Peyer's patch (tissue), 4 donors: ENCODE measurements around the gene CLEC4M. TPM values are rescaled to one million over a fixed set of nuclear protein-coding genes. Genes with fewer than 3 reads are reported as not detected.
A peak's percentile ranks its signal among the peaks of the same experiment; 100 is the strongest.

ENCODE experiments used
- DNase-seq, 3 donors: peaks; one replicate each; pipeline ENCODE4 v3.0.0-alpha.2; 2017 to 2019
- H3K27ac ChIP-seq, 4 donors: fragments of 200-600 bp; sonication (generic); one replicate each; pipeline ENCODE4 v1.5.1; 2016 to 2019
- H3K27me3 ChIP-seq, 2 donors: fragments of 200-600 bp; sonication (generic); one replicate each; pipeline ENCODE4 v1.5.1; 2019
- H3K36me3 ChIP-seq, 3 donors: fragments of 200-600 bp; sonication (generic); one replicate each; pipeline ENCODE4 v1.5.1; 2016 to 2019
- H3K4me1 ChIP-seq, 4 donors: fragments of 200-600 bp; sonication (generic); one replicate each; pipeline ENCODE4 v1.5.1; 2016 to 2019
- H3K4me3 ChIP-seq, 4 donors: fragments of 200-600 bp; sonication (generic); 1 replicate in 3 of 4; 2 replicates in 1 of 4; pipeline ENCODE4 v1.5.1; 2016 to 2019; ENCODE audit warnings: mild to moderate bottlenecking in 1 of 4
- H3K9me3 ChIP-seq, 4 donors: fragments of 200-600 bp; sonication (generic); one replicate each; pipeline ENCODE4 v1.5.1; 2016 to 2019; ENCODE audit warnings: mild to moderate bottlenecking in 1 of 4
- POLR2A ChIP-seq, 2 donors: fragments of 450-650 bp; IDR thresholded peaks; one replicate each; pipeline ENCODE4 v1.5.1; 2017; ENCODE audit warnings: antibody characterized with exemption in 2 of 2, mild to moderate bottlenecking in 2 of 2, moderate library complexity in 2 of 2
- total RNA-seq, 4 donors: library from RNA; depleted of rRNA; stranded (reverse); fragments of >200 nt; gene quantifications; one replicate each; pipeline ENCODE4 v1.1.0, GENCODE V29; 2016
- TF ChIP-seq, protein P1 (sequence below), 6 experiments: fragments of 450-650 bp in 4 of 6; fragments of 200-600 bp in 2 of 6; sonication (generic) in 1 of 6; IDR thresholded peaks; one replicate each; pipeline ENCODE4 v1.5.1; 2017 to 2019; ENCODE audit warnings: antibody characterized with exemption in 6 of 6, mild to moderate bottlenecking in 3 of 6, moderate library complexity in 1 of 6

Gene CLEC4M
- total RNA-seq, 4 donors from 2014 or later: not detected

DNA sequence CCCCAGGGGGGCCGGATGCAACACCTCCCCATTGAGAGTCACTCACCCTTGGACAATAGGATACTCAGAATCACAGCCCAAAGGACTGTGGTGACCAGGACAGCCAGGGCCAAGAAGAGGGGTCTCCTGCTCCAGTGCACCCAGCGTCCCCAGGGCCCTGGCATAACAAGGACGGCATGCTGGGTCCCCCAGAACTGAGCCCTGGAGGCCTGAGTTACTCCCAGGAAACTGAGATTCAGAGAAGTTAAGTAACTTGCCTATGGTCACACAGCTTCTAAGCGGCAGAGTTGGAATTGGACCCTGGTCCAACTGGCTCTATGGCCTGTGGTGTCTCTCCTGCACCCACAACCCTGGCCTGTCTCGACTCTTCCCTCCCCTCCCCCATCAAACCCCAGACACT, 31.4 kb upstream of the CLEC4M start:
- Histone ChIP-seq H3K4me1 (peaks cover 0 to 11% (median 3%) of the 10 kb centered on the region in 4 donors), H3K4me3 (no peak overlapping the region), H3K9me3 (no peaks in the 10 kb centered on the region), H3K36me3 (no peaks in the 10 kb centered on the region), H3K27ac (no peak overlapping the region), H3K27me3 (peaks cover 0 to 27% of the 10 kb centered on the region in 2 donors)
- no peak for DNase-seq
- no peak for TF ChIP-seq POLR2A (IDR thresholded peaks at IDR 0.05)
- TF ChIP-seq, protein P1, sequence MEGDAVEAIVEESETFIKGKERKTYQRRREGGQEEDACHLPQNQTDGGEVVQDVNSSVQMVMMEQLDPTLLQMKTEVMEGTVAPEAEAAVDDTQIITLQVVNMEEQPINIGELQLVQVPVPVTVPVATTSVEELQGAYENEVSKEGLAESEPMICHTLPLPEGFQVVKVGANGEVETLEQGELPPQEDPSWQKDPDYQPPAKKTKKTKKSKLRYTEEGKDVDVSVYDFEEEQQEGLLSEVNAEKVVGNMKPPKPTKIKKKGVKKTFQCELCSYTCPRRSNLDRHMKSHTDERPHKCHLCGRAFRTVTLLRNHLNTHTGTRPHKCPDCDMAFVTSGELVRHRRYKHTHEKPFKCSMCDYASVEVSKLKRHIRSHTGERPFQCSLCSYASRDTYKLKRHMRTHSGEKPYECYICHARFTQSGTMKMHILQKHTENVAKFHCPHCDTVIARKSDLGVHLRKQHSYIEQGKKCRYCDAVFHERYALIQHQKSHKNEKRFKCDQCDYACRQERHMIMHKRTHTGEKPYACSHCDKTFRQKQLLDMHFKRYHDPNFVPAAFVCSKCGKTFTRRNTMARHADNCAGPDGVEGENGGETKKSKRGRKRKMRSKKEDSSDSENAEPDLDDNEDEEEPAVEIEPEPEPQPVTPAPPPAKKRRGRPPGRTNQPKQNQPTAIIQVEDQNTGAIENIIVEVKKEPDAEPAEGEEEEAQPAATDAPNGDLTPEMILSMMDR (IDR thresholded peaks at IDR 0.05): no peak

DNA sequence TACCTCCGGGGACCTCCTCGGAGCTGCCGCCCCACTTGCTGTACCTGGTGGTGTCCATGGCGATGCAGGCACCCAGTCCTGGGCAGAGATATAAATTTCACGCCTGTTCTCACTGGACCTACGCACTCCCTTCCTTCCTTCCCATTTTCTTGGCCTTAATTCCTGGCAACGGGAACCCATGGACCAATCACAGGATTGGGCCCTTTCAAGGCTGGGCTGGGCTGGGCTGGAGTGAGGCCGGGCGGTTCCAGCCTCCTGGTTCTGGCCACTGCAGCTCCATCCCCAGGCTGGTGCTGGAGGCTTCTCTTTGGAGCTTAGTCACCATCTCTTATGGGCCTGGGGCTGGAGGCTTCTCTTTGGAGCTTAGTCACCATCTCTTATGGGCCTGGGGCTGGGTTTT, 31.0 kb upstream of the CLEC4M start, which contains the start of gene CLEC4G:
Gene CLEC4G (minus strand): TSS at position 66 of the 400 bp plus-strand sequence. CDS start 8 bp downstream, at position 58.
- Histone ChIP-seq H3K4me3 (no peak within 1 kb of the TSS), H3K9me3 (no peaks in the 10 kb centered on the region), H3K27ac (no peak within 1 kb of the TSS), H3K27me3 (peaks cover 0 to 27% of the 10 kb centered on the region in 2 donors), H3K36me3 (no peaks in the 10 kb centered on the region), H3K4me1 (peaks cover 0 to 11% (median 3%) of the 10 kb centered on the region in 4 donors)
- TF ChIP-seq, protein P1 (IDR thresholded peaks at IDR 0.05): no peak
- TF ChIP-seq POLR2A (IDR thresholded peaks at IDR 0.05): no peak
- no peak for DNase-seq

GRCh38 chr19:7733376-7733775, 29.7 kb upstream of the CLEC4M start:
- Histone ChIP-seq H3K27me3 (peaks cover 0 to 26% of the 10 kb centered on the region in 2 donors), H3K4me1 (peaks cover 0 to 11% (median 3%) of the 10 kb centered on the region in 4 donors), H3K36me3 (no peaks in the 10 kb centered on the region), H3K27ac (no peak overlapping the region), H3K9me3 (no peaks in the 10 kb centered on the region), H3K4me3 (no peak overlapping the region)
- TF ChIP-seq, protein P1 (IDR thresholded peaks at IDR 0.05): no peak
- no peak for TF ChIP-seq POLR2A (IDR thresholded peaks at IDR 0.05)
- no peak for DNase-seq

GRCh38 chr19:7734220-7735203, 28.5 kb upstream of the CLEC4M start:
- Histone ChIP-seq H3K4me3 (no peak overlapping the region), H3K27me3 (peaks cover 0 to 16% of the 10 kb centered on the region in 2 donors), H3K4me1 (peaks cover 0 to 11% (median 3%) of the 10 kb centered on the region in 4 donors), H3K36me3 (no peaks in the 10 kb centered on the region), H3K9me3 (no peaks in the 10 kb centered on the region), H3K27ac (no peak overlapping the region)
- TF ChIP-seq, protein P1 (IDR thresholded peaks at IDR 0.05): no peak
- no peak for TF ChIP-seq POLR2A (IDR thresholded peaks at IDR 0.05)
- DNase-seq: peak in 1 of 3 donors; percentile 24

- no peaks in the 10 kb centered on the region for H3K36me3 ChIP-seq
- H3K27me3 ChIP-seq: no peaks in the 10 kb centered on the region
- H3K4me3 ChIP-seq: no peak overlapping the region
- TF ChIP-seq, protein P1 (IDR thresholded peaks at IDR 0.05): no peak
- TF ChIP-seq POLR2A (IDR thresholded peaks at IDR 0.05): no peak
- H3K9me3 ChIP-seq: no peaks in the 10 kb centered on the region
- no peak overlapping the region for H3K27ac ChIP-seq
- no peaks in the 10 kb centered on the region for H3K4me1 ChIP-seq
- peak in 1 of 3 donors; percentile 6 for DNase-seq
Measured at GRCh38 chr19:7736148-7736547, 26.9 kb upstream of the CLEC4M start.
